Naive B cell (primary cell): ENCODE measurements around the gene DIS3L2. TPM values are rescaled to one million over a fixed set of nuclear protein-coding genes. Genes with fewer than 3 reads are reported as not detected.
A peak's percentile ranks its signal among the peaks of the same experiment; 100 is the strongest.
"Not testable (repeated sequence)": the region's sequence is repeated elsewhere in the genome, so short reads cannot be mapped to it uniquely, and the experiment has no call there.

Source experiments
- ATAC-seq, 2 donors: fragments of 150-1000 bp; cut with Tn5 transposase; 2 replicates each; pipeline ENCODE4 v1.10.0; 2021; ENCODE audit warnings: low read depth in 2 of 2, mild to moderate bottlenecking in 2 of 2, moderate library complexity in 2 of 2
- DNase-seq: peaks from one replicate; pipeline ENCODE4 v3.0.0; 2022
- H3K27ac Mint-ChIP-seq, 6 donors: one replicate each; pipeline ENCODE4 v1.8.0; 2020 to 2022; ENCODE audit warnings: mild to moderate bottlenecking in 6 of 6, mixed read lengths in 6 of 6, moderate library complexity in 5 of 6, inconsistent platforms in 2 of 6
- H3K27me3 Mint-ChIP-seq, 3 donors: one replicate each; pipeline ENCODE4 v1.8.0; 2021 to 2022; ENCODE audit warnings: mixed read lengths in 3 of 3, mild to moderate bottlenecking in 1 of 3
- H3K36me3 Mint-ChIP-seq, 2 donors: one replicate each; pipeline ENCODE4 v1.8.0; 2020 to 2022; ENCODE audit warnings: mixed read lengths in 2 of 2, inconsistent platforms in 1 of 2, mild to moderate bottlenecking in 1 of 2
- H3K4me1 Mint-ChIP-seq, 3 donors: one replicate each; pipeline ENCODE4 v1.8.0; 2020 to 2022; ENCODE audit warnings: mixed read lengths in 3 of 3, inconsistent platforms in 1 of 3, mild to moderate bottlenecking in 1 of 3, moderate library complexity in 1 of 3
- H3K4me3 Mint-ChIP-seq, 8 donors: one replicate each; pipeline ENCODE4 v1.8.0; 2020 to 2022; ENCODE audit warnings: mild to moderate bottlenecking in 8 of 8, mixed read lengths in 8 of 8, moderate library complexity in 8 of 8, inconsistent platforms in 2 of 8
- H3K9me3 Mint-ChIP-seq, 7 donors: one replicate each; pipeline ENCODE4 v1.8.0; 2020 to 2022; ENCODE audit warnings: mixed read lengths in 7 of 7, mild to moderate bottlenecking in 5 of 7, inconsistent platforms in 2 of 7, moderate library complexity in 1 of 7
- polyA plus RNA-seq, 6 donors: library from polyadenylated mRNA; unstranded; fragments of 300-500 nt; fragmentation: Illumina TruSeq; gene quantifications; one replicate each; pipeline ENCODE4 v1.2.3, GENCODE V29; 2021; ENCODE audit warnings: low read depth in 6 of 6

DIS3L2 gene
- polyA plus RNA-seq, 6 donors from 2014 or later = 6.0 to 29.0 (median 17.6) TPM

DNA sequence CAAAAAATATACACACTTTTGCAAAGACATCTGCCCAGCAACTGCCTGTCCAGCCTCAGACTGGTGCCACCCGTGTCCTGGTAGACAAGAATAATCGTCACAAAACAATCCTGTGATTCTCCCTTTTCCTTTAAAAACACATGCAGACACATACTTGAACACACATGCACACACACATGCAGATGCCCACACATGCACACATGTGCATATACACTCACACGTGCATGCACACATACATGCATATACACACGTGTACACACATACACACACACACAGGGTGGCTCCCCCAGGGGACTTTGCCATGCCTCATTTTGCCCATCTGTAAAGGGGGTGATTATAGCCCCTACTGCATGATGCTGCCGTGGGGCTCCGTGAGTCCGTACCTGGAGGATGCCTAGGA, 392.1 kb downstream of the DIS3L2 start:
- Mint-ChIP-seq H3K36me3 (no peaks in the 10 kb centered on the region), H3K4me1 (peaks cover 0 to 2% (median 0%) of the 10 kb centered on the region in 3 donors), H3K27ac (peak overlapping the region in 1 of 6 donors; percentile 46), H3K4me3 (peak overlapping the region in 1 of 8 donors; percentile 11), H3K27me3 (peaks cover 6 to 55% (median 12%) of the 10 kb centered on the region in 3 donors), H3K9me3 (peaks cover 0 to 5% (median 0%) of the 10 kb centered on the region in 7 donors)
- no peak for DNase-seq
- ATAC-seq = no peak

DNA sequence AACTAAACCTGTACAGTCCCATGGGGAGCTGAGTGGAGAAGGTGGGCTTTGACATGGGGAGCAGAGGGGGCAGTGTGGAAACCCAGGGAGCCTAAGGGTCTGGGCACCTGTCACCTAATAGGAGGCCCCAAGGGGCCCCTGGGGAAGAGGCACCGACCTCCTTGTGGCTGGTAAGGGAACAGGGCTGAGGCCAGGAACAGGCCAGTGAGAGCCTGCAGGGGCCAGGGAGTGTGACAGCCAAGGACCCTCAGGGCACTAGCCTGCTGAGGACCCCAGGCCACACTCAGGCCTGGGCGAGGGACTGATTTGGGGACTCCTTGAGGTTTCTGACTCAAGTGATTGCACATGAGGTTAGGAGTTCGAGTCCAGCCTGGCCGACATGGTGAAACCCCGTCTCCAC, 392.6 kb downstream of the DIS3L2 start:
- Mint-ChIP-seq H3K4me1 (peaks cover 0 to 2% (median 0%) of the 10 kb centered on the region in 3 donors), H3K27me3 (peaks cover 6 to 55% (median 12%) of the 10 kb centered on the region in 3 donors), H3K27ac (no peak overlapping the region), H3K36me3 (no peaks in the 10 kb centered on the region), H3K4me3 (peak overlapping the region in 1 of 8 donors; percentile 11), H3K9me3 (peaks cover 0 to 5% (median 0%) of the 10 kb centered on the region in 7 donors)
- DNase-seq (no peak), ATAC-seq (no peak)

DNA sequence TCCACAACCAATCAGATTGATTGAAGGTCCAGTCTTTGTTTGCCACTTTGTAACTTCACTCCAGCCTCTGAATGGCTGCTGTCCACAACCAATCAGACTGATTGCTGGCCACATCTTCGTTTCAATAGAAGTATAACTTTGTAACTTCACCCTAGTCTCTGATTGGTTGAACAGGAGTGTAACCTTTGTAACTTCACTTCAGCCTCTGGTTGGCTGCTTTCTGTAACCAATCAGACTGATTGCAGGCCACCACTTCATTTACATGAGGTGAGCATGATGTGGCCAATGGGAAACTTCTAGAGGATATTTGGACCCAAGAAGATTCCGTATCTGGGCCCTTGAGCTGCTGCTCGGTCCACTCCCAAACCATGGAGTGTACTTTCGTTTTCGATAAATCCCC, 400.1 kb downstream of the DIS3L2 start:
- Mint-ChIP-seq H3K36me3 (peaks cover 0 to 8% of the 10 kb centered on the region in 2 donors), H3K27ac (peak overlapping the region in 1 of 6 donors; percentile 38), H3K27me3 (peaks cover 0 to 12% (median 0%) of the 10 kb centered on the region in 3 donors), H3K4me1 (peaks cover 8 to 17% (median 16%) of the 10 kb centered on the region in 3 donors), H3K4me3 (peak overlapping the region in 1 of 8 donors; percentile 9), H3K9me3 (peaks cover 0 to 8% (median 7%) of the 10 kb centered on the region in 7 donors)
- ATAC-seq (no peak), DNase-seq (no peak)

DNA sequence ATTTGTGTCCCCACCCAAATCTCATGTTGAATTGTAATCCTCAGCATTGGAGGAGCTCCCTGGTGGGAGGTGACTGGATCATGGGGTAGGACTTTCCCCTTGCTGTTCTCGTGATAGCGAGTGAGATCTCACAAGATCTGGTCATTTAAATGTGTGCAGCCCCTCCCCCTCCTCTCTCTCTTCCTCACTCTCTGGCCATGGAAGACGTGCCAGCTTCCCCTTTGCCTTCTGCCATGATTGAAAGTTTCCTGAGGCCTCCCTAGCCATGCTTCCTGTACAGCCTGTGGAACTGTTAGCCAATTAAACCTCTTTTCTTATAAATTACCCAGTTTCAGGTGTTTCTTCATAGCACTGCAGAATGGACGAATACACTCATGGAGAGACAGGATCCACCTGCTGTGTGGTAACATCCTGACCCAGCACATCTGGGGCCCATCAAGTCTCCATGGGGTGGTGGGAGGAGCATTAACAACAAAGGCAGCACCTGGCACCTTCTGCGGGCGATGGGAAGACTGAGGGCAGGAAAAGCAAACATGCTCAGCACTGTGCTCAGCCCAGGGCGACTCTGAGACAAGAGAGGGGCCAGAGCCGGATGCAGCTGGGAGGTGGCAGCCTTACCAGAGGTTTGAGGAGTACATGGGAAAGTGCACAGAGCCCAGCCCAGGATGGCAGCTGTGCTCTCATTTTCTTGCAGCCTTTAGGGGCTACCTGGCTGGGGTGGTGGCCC, 400.8 kb downstream of the DIS3L2 start:
- ATAC-seq (no peak), DNase-seq (no peak)
- no peak overlapping the region for H3K27ac Mint-ChIP-seq
- H3K9me3 Mint-ChIP-seq = peaks cover 0 to 8% (median 7%) of the 10 kb centered on the region in 7 donors
- H3K27me3 Mint-ChIP-seq = peaks cover 0 to 8% (median 0%) of the 10 kb centered on the region in 3 donors
- peaks cover 8 to 17% (median 16%) of the 10 kb centered on the region in 3 donors for H3K4me1 Mint-ChIP-seq
- H3K36me3 Mint-ChIP-seq = peaks cover 0 to 8% of the 10 kb centered on the region in 2 donors
- no peak overlapping the region for H3K4me3 Mint-ChIP-seq

DNA sequence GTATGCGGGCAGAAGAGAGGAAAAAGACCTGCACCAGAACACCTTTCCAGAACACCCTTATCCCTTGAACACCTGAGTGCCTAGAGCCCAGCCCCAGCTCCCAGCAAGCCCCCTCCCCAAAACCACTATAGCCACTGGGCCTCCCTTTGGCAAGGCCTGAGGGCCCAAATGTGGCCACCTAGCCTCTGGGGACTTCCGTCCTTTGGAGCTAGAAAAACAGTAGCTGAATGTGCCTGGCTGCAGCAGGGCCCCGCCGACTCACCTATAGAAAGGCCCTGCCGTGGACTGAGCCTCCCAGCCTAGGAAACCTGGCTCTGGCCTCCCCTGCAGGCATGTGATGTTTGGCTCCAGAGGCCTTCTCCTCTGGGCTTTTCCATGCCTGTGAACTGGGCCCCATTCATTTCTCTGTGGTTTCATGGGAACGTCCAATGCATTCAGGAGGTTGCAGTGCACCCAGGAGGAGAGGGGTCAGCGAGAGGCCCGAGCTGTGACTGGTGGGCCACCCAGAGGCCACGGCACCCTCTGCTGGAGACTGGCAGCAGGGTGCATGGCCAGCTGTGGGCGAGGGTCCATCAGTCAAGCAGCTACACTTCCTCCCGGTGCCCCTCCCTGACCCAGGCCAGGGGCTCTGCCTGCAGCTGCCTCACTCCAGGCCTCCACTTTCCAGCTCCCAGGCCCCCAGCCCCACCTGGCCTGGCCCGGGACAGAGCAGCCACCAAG, 401.7 kb downstream of the DIS3L2 start:
- peak overlapping the region in 1 of 6 donors; percentile 68 for H3K27ac Mint-ChIP-seq
- H3K4me1 Mint-ChIP-seq = peaks cover 8 to 17% (median 16%) of the 10 kb centered on the region in 3 donors
- H3K27me3 Mint-ChIP-seq, H3K9me3 Mint-ChIP-seq, ATAC-seq, DNase-seq, H3K36me3 Mint-ChIP-seq: not testable (repeated sequence)
- H3K4me3 Mint-ChIP-seq = peak overlapping the region; percentile 16 to 89 (median 84)

DNA sequence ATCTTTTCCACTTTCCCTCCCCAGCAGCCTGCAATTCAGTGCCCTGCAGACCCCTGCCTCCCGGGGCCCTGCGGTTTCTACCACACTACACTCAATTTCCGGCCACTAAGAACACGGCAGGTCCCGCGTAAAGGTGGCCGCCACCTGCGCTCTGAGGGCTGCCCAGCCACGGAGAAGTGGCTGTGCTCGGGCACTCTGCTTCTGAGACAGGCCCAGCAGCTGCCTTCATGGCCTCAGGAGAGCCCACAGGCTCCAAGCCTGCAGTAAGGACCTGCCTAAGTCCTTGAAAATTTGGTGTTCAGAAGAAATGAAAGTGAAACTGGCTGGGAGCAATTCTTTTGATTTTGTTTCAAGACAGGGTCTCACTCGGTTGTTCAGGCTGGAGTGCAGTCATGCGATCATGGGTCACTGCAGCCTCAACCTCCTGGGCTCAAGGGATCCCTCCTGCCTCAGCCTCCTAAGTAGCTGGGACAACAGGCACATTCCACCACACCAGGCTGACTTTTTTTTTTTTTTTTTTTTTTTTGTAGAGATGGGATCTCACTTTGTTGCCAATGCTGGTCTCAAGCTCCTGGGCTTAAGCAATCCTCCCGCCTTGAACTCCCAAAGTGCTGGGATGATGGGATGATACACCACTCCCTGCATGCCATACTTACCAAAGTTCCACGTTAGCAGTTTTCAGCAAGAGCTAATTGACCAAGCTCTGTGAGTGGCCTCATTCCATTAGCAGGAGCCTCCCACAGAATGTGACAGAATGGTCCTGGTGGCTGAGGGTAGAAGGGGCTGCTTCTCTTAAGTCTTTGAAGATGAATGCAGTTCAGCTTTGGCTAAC, 402.5 kb downstream of the DIS3L2 start:
- peak overlapping the region; percentile 16 to 89 (median 84) for H3K4me3 Mint-ChIP-seq
- peaks cover 0 to 8% (median 0%) of the 10 kb centered on the region in 3 donors for H3K27me3 Mint-ChIP-seq
- DNase-seq = no peak
- H3K4me1 Mint-ChIP-seq = peaks cover 8 to 17% (median 16%) of the 10 kb centered on the region in 3 donors
- H3K27ac Mint-ChIP-seq = peak overlapping the region in 3 of 6 donors; percentile 20 to 82 (median 68)
- H3K9me3 Mint-ChIP-seq = peaks cover 0 to 8% (median 7%) of the 10 kb centered on the region in 7 donors
- no peak for ATAC-seq
- peaks cover 0 to 8% of the 10 kb centered on the region in 2 donors for H3K36me3 Mint-ChIP-seq

DNA sequence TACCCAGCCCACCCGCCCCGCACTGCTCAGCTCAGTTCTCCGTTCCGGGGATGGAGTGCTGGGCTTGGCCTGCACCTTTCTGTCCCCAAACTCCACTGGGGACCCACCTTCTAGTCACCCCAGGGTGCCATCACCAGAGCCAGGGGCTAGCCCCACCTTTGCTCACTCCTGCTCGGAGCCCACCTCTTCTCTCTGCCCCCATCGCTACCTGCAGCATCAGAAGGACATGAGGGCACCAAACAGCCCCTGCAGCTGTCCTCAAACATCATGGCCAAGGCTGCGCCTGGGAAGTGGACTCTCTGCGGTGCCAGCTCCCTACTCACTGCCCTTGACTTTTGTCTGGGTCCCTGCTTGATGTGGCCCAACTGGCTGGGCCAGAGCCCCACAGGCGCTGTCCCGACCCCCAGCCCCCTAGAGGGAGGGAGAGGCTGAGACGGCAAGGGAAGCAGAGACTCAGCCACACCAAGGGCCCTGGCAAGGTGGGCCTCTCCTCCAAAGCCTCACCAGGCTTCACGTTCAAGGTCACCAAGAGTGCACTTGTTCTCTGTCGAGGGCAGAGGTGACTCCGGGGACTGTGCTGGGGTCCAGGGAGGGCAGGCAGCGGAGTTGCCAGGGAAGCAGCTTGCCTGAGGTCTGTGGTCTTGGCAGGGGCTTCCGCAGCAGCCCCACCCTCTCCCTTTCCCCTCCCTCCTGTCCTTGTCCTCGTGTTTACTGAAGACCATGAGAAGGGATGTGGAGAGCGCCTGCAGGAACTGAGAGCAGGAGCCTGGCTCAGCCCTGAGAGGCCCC, 403.5 kb downstream of the DIS3L2 start:
- H3K4me3 Mint-ChIP-seq = peak overlapping the region in 6 of 8 donors; percentile 6 to 74 (median 57)
- DNase-seq, H3K27me3 Mint-ChIP-seq, H3K36me3 Mint-ChIP-seq, H3K9me3 Mint-ChIP-seq, ATAC-seq: not testable (repeated sequence)
- peaks cover 8 to 17% (median 16%) of the 10 kb centered on the region in 3 donors for H3K4me1 Mint-ChIP-seq
- H3K27ac Mint-ChIP-seq = peak overlapping the region in 1 of 6 donors; percentile 94

DNA sequence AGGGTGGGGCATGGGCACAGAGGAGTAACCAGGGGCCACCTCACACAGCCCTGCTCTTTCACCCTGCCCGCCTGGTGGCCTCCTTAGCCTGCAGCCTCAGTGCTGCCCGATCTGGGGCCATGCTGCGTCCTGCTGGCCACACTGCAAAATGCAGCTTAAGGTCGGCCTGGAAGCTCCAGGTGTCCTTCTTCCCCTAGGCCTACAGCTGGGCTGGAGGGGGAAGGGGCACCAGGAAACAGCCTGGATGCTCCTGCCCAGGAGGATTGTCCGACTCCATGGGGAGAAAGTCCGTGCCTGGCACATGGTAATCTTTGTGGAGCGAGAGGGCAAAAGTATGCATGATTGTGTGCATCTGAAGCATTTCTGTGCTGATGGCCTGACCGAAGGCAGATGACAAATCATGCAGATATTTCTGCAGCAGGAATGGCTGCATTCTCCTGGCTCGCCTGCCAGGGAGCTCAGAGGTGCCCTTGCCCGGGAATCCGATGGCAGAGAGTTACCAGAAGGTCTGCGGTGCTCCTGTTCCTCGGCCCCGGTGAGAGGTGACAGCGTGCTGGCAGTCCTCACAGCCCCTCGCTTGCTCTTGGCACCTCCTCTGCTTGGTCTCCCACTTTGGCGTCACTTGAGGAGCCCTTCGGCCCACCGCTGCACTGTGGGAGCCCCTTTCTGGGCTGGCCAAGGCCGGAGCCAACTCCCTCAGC, 404.3 kb downstream of the DIS3L2 start:
- Mint-ChIP-seq H3K27me3 (peaks cover 0 to 8% (median 0%) of the 10 kb centered on the region in 3 donors), H3K4me3 (no peak overlapping the region), H3K36me3 (peaks cover 0 to 8% of the 10 kb centered on the region in 2 donors), H3K4me1 (peaks cover 8 to 17% (median 16%) of the 10 kb centered on the region in 3 donors), H3K27ac (no peak overlapping the region), H3K9me3 (peaks cover 0 to 8% (median 4%) of the 10 kb centered on the region in 7 donors)
- peak in 1 of 2 donors; percentile 52 for ATAC-seq
- DNase-seq = no peak

DNA sequence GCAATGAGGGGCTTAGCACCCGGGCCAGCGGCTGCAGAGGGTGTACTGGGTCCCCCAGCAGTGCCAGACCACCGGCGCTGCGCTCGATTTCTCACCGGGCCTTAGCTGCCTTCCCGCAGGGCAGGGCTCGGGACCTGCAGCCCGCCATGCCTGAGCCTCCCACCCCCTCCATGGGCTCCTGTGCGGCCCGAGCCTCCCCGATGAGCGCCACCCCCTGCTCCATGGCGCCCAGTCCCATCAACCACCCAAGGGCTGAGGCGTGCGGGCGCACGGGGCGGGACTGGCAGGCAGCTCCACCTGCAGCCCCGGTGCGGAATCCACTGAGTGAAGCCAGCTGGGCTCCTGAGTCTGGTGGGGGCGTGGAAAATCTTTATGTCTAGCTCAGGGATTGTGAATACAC, 404.9 kb downstream of the DIS3L2 start:
- not testable (repeated sequence) for H3K9me3 Mint-ChIP-seq, ATAC-seq, H3K27ac Mint-ChIP-seq, H3K4me3 Mint-ChIP-seq, DNase-seq, H3K36me3 Mint-ChIP-seq, H3K27me3 Mint-ChIP-seq
- H3K4me1 Mint-ChIP-seq = peaks cover 8 to 20% (median 17%) of the 10 kb centered on the region in 3 donors

DNA sequence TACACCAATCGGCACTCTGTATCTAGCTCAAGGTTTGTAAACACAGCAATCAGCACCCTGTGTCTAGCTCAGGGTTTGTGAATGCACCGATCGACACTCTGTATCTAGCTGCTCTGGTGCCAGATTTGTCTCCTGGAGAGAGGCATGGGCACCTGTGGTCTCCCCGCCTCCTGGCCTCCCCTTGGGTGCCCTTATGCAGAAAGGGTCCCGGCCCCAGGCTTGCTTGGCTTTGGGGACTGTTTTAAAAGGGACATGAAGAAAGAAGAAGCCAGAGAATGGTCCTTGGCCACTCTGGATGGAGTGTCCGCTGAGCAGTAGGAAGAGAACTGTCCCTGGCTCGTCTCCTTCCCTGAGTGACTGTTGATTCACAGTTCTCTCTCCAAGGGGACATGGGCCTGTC, 405.5 kb downstream of the DIS3L2 start:
- peaks cover 8 to 24% (median 17%) of the 10 kb centered on the region in 3 donors for H3K4me1 Mint-ChIP-seq
- DNase-seq = no peak

DNA sequence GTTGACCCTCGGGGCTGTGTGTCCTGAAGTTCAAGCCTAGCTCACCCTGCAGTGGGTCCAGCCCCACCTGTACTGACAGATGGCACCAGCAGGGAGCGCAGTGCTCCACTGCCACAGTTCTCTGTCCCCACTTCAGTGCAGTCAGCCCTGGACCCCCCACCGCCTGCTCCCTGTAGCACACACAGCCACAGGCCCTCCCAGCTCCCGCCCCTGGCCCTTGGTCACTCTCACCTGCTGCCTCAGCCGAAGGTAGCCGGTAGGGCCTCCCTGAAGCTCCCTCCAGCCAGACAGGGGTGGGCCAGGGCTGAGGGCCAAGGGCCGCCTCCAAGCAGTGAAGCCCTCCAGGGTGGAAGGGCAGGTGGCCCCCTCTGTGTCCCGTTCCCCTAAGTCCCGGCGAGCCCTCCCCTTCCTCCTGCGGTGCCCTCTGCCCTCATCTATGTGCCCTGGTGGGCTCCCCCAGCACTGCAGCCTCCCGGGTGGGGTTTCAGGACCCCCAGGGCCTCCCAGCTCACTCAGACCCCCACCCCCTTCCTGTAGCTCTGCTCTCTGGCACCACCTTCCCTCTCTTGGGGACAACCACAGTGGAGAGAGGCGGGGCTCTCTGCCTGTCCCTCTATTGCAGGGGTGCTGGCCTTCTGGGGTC, 406.2 kb downstream of the DIS3L2 start:
- no peaks in the 10 kb centered on the region for H3K36me3 Mint-ChIP-seq
- ATAC-seq (no peak), DNase-seq (no peak)
- H3K27ac Mint-ChIP-seq = peak overlapping the region in 1 of 6 donors; percentile 85
- no peak overlapping the region for H3K4me3 Mint-ChIP-seq
- H3K4me1 Mint-ChIP-seq = peaks cover 8 to 24% (median 17%) of the 10 kb centered on the region in 3 donors
- H3K9me3 Mint-ChIP-seq = no peaks in the 10 kb centered on the region
- H3K27me3 Mint-ChIP-seq = peaks cover 0 to 8% (median 0%) of the 10 kb centered on the region in 3 donors

More for the DNA sequence above, 405.5 kb downstream of the DIS3L2 start:
- Mint-ChIP-seq H3K4me3 (no peak overlapping the region), H3K27me3 (peaks cover 0 to 8% (median 0%) of the 10 kb centered on the region in 3 donors), H3K36me3 (peaks cover 0 to 6% of the 10 kb centered on the region in 2 donors), H3K9me3 (peaks cover 0 to 5% (median 3%) of the 10 kb centered on the region in 7 donors), H3K27ac (no peak overlapping the region)
- no peak for ATAC-seq
